ENCODE data around the gene CFHR2.

CFHR2 gene

DNA sequence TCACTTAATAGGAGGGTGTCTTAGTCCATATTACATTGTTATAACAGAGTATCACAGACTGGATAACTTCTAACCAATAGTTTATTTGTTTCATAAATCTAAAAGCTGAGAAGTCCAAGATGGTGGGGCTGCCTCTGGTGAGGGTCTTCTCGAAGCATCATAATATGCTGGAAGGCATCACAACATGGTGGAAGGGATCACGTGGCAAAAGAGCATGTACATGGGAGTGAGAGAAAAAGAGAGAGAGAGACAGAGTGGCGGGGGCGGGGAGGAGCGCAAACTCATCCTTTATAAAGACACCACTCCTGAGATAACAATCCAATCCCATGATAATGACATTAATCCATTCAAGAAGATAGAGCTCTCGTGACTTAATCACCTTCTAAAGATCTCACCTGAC is 65.3 kb downstream of the CFHR2 start:
- Histone ChIP-seq H3K9me2 (replicated peaks; ENCODE audit: insufficient read depth, low read length) (no peaks in the 10 kb centered on the region), H3K27ac (ENCODE audit: low read depth, low read length) (no peak overlapping the region), H3K36me3 (ENCODE audit: low read length) (no peaks in the 10 kb centered on the region), H3K4me2 (ENCODE audit: low read depth, low read length, poor library complexity, severe bottlenecking) (no peak overlapping the region), H3F3A (ENCODE audit: insufficient read depth) (no peaks in the 10 kb centered on the region), H3K9ac (ENCODE audit: low read length) (no peak overlapping the region), H3K27me3 (ENCODE audit: low read length) (no peaks in the 10 kb centered on the region), H4K20me1 (ENCODE audit: low read depth, low read length) (no peaks in the 10 kb centered on the region), H3K79me2 (ENCODE audit: insufficient read depth, low read length) (no peaks in the 10 kb centered on the region), H2AFZ (ENCODE audit: low read depth, low read length, severe bottlenecking) (peak overlapping the region; percentile 5), H3K4me3 (ENCODE audit: insufficient read depth, low read length, poor library complexity, severe bottlenecking) (no peak overlapping the region), H3K9me3 (ENCODE audit: insufficient read depth, low read length) (peaks cover 6% of the 10 kb centered on the region; the same call in 1 of the 2 replicates)
- TF ChIP-seq, protein P1, sequence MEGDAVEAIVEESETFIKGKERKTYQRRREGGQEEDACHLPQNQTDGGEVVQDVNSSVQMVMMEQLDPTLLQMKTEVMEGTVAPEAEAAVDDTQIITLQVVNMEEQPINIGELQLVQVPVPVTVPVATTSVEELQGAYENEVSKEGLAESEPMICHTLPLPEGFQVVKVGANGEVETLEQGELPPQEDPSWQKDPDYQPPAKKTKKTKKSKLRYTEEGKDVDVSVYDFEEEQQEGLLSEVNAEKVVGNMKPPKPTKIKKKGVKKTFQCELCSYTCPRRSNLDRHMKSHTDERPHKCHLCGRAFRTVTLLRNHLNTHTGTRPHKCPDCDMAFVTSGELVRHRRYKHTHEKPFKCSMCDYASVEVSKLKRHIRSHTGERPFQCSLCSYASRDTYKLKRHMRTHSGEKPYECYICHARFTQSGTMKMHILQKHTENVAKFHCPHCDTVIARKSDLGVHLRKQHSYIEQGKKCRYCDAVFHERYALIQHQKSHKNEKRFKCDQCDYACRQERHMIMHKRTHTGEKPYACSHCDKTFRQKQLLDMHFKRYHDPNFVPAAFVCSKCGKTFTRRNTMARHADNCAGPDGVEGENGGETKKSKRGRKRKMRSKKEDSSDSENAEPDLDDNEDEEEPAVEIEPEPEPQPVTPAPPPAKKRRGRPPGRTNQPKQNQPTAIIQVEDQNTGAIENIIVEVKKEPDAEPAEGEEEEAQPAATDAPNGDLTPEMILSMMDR (IDR thresholded peaks at IDR 0.05; ENCODE audit: insufficient read depth, low read length, poor library complexity, severe bottlenecking): no peak
- TF ChIP-seq EZH2phosphoT487 (conservative IDR thresholded peaks at IDR 0.05; ENCODE audit: low read length): no peak
